IMR-90 (cell line): Measurements from ENCODE around the gene DENND1A. TPM values are rescaled to one million over a fixed set of nuclear protein-coding genes. Genes with fewer than 3 reads are reported as not detected.

Experiments
- ATAC-seq: fragments of 200-7000 bp; cut with Tn5 transposase; 2 replicates; pipeline ENCODE4 v1.9.1; 2020; ENCODE audit warnings: low read depth, mild to moderate bottlenecking, moderate library complexity
- BruUV-seq: library from RNA; stranded (reverse); fragments of 400-500 nt; replicated peaks from 2 replicates; lab custom pipeline; 2021; lab: Mats Ljungman, UMichigan
- CTCF ChIA-PET: fragments of 300-600 bp; formaldehyde crosslinking; extraction: SDS; loops from one replicate; lab custom pipeline; 2021; ENCODE audit warnings: antibody characterized with exemption; lab: Yijun Ruan, JAX
- POLR2A ChIA-PET: fragments of 300-600 bp; sonication (Branson Sonifier 250); formaldehyde crosslinking; loops from one replicate; lab custom pipeline; 2022; ENCODE audit warnings: antibody characterized with exemption; ENCODE audit not compliant: unreplicated experiment; lab: Charles Lee
- DNase-seq: peaks from one replicate; pipeline ENCODE4 v3.0.0; 2013
- H2AFZ ChIP-seq: replicated peaks from 2 replicates; pipeline ENCODE3; 2013; ENCODE audit warnings: low read length, mild to moderate bottlenecking; ENCODE audit not compliant: poor library complexity
- H2AK5ac ChIP-seq: 2 replicates; pipeline ENCODE4 v1.6.1; 2013; ENCODE audit warnings: low read depth, low read length, inconsistent platforms
- H2AK9ac ChIP-seq: replicated peaks from 2 replicates; pipeline ENCODE3; 2013; ENCODE audit warnings: mild to moderate bottlenecking, low read depth, low read length, moderate library complexity; ENCODE audit not compliant: poor library complexity
- H2BK120ac ChIP-seq: 2 replicates; pipeline ENCODE4 v1.6.1; 2013; ENCODE audit warnings: low read depth, low read length, inconsistent platforms
- H2BK15ac ChIP-seq: 3 replicates; pipeline ENCODE4 v1.6.1; 2013; ENCODE audit warnings: low read depth, low read length, inconsistent platforms
- H2BK20ac ChIP-seq: 2 replicates; pipeline ENCODE4 v1.6.1; 2013; ENCODE audit warnings: low read depth, mild to moderate bottlenecking, inconsistent platforms, low read length, moderate library complexity
- H2BK5ac ChIP-seq: 2 replicates; pipeline ENCODE4 v1.6.1; 2013; ENCODE audit warnings: mild to moderate bottlenecking, low read depth, low read length, inconsistent platforms; ENCODE audit not compliant: poor library complexity, severe bottlenecking
- H3K14ac ChIP-seq: replicated peaks from 2 replicates; pipeline ENCODE4 v1.6.1; 2013; ENCODE audit warnings: low read depth, low read length, inconsistent platforms
- H3K18ac ChIP-seq: 2 replicates; pipeline ENCODE4 v1.6.1; 2013; ENCODE audit warnings: low read depth, low read length, control low read depth
- H3K23ac ChIP-seq: 2 replicates; pipeline ENCODE4 v1.6.1; 2013; ENCODE audit warnings: low read depth, low read length, inconsistent platforms
- H3K27ac ChIP-seq: 2 replicates; pipeline ENCODE4 v1.5.1; 2013; ENCODE audit warnings: mild to moderate bottlenecking, control low read depth, low read length; ENCODE audit not compliant: insufficient read depth
- H3K27me3 ChIP-seq: 2 replicates; pipeline ENCODE4 v1.6.1; 2013; ENCODE audit warnings: low read length; ENCODE audit not compliant: control insufficient read depth, insufficient read depth
- H3K36me3 ChIP-seq: 2 replicates; pipeline ENCODE4 v1.6.1; 2013; ENCODE audit warnings: low read length, mixed read lengths; ENCODE audit not compliant: control insufficient read depth, insufficient read depth
- H3K4ac ChIP-seq: 2 replicates; pipeline ENCODE4 v1.6.1; 2013; ENCODE audit warnings: low read depth, low read length, inconsistent platforms
- H3K4me1 ChIP-seq: 2 replicates; pipeline ENCODE4 v1.6.1; 2013; ENCODE audit warnings: low read length, mixed read lengths; ENCODE audit not compliant: control insufficient read depth, insufficient read depth
- H3K4me2 ChIP-seq: 2 replicates; pipeline ENCODE4 v1.6.1; 2013; ENCODE audit warnings: low read depth, mild to moderate bottlenecking, control low read depth, low read length, moderate library complexity
- H3K4me3 ChIP-seq: 2 replicates; pipeline ENCODE4 v1.5.1; 2013; ENCODE audit warnings: low read depth, mild to moderate bottlenecking, control low read depth, low read length, moderate library complexity; ENCODE audit not compliant: insufficient read depth
- H3K56ac ChIP-seq: 2 replicates; pipeline ENCODE4 v1.6.1; 2013; ENCODE audit warnings: low read length, inconsistent platforms; ENCODE audit not compliant: insufficient read depth; ENCODE audit errors: extremely low read depth
- H3K79me1 ChIP-seq, 2 experiments: 2 replicates each; pipeline ENCODE4 v1.6.1; 2013; ENCODE audit warnings: low read length in 2 of 2, inconsistent platforms in 1 of 2, low read depth in 1 of 2
- H3K9ac ChIP-seq: 2 replicates; pipeline ENCODE4 v1.6.1; 2013; ENCODE audit warnings: low read depth, low read length, control low read depth
- H3K9me1 ChIP-seq: 2 replicates; pipeline ENCODE4 v1.6.1; 2013; ENCODE audit warnings: low read length, inconsistent platforms; ENCODE audit not compliant: insufficient read depth
- H3K9me3 ChIP-seq: 2 replicates; pipeline ENCODE4 v1.6.1; 2013; ENCODE audit warnings: low read length; ENCODE audit not compliant: control insufficient read depth, insufficient read depth
- H4K20me1 ChIP-seq: 2 replicates; pipeline ENCODE4 v1.6.1; 2013; ENCODE audit warnings: low read length, inconsistent platforms; ENCODE audit not compliant: insufficient read depth
- H4K5ac ChIP-seq: 2 replicates; pipeline ENCODE4 v1.6.1; 2013; ENCODE audit warnings: mild to moderate bottlenecking, low read depth, low read length, control low read depth
- H4K8ac ChIP-seq, 2 experiments: 2 replicates each; pipeline ENCODE4 v1.6.1; 2013; ENCODE audit warnings: low read depth in 2 of 2, low read length in 2 of 2, control low read depth in 1 of 2, inconsistent platforms in 1 of 2
- H4K91ac ChIP-seq: 2 replicates; pipeline ENCODE4 v1.6.1; 2013; ENCODE audit warnings: low read depth, low read length, inconsistent platforms; ENCODE audit not compliant: insufficient read depth
- BHLHE40 ChIP-seq: fragments of 150-350 bp; IDR thresholded peaks from 2 replicates; pipeline ENCODE4 v1.6.1; 2016; ENCODE audit warnings: mild to moderate bottlenecking, low read depth, low read length
- CEBPB ChIP-seq: IDR thresholded peaks from 2 replicates; pipeline ENCODE4 v1.6.1; 2012; ENCODE audit warnings: low read depth, low read length, improper control_type of control experiment
- CHD1 ChIP-seq: IDR thresholded peaks from 2 replicates; pipeline ENCODE4 v1.6.1; 2012; ENCODE audit warnings: low read depth, low read length, improper control_type of control experiment
- FOS ChIP-seq: fragments of 150-350 bp; IDR thresholded peaks from 2 replicates; pipeline ENCODE4 v1.6.1; 2016; ENCODE audit warnings: low read depth, low read length
- MAFK ChIP-seq: IDR thresholded peaks from 2 replicates; pipeline ENCODE4 v1.6.1; 2012; ENCODE audit warnings: low read depth, low read length, improper control_type of control experiment
- MAZ ChIP-seq: IDR thresholded peaks from 2 replicates; pipeline ENCODE4 v1.6.1; 2012; ENCODE audit warnings: low read depth, mild to moderate bottlenecking, low read length, improper control_type of control experiment, moderate library complexity, borderline replicate concordance
- MXI1 ChIP-seq: IDR thresholded peaks from 2 replicates; pipeline ENCODE4 v1.6.1; 2012; ENCODE audit warnings: low read depth, mild to moderate bottlenecking, low read length, moderate library complexity, borderline replicate concordance
- NFE2L2 ChIP-seq: fragments of 150-350 bp; IDR thresholded peaks from 2 replicates; pipeline ENCODE4 v1.6.1; 2016; ENCODE audit warnings: low read depth, mild to moderate bottlenecking, low read length
- POLR2A ChIP-seq: IDR thresholded peaks from 2 replicates; pipeline ENCODE4 v1.6.1; 2012; ENCODE audit warnings: mild to moderate bottlenecking, low read depth, low read length
- RAD21 ChIP-seq: IDR thresholded peaks from 2 replicates; pipeline ENCODE4 v1.6.1; 2012; ENCODE audit warnings: low read length, improper control_type of control experiment
- RCOR1 ChIP-seq: IDR thresholded peaks from 2 replicates; pipeline ENCODE4 v1.6.1; 2012; ENCODE audit warnings: mild to moderate bottlenecking, low read length, improper control_type of control experiment; ENCODE audit not compliant: insufficient replicate concordance
- RFX5 ChIP-seq: IDR thresholded peaks from 2 replicates; pipeline ENCODE4 v1.8.0; 2012; ENCODE audit warnings: low read depth, mild to moderate bottlenecking, low read length, moderate library complexity
- SMC3 ChIP-seq: fragments of 150-350 bp; IDR thresholded peaks from 2 replicates; pipeline ENCODE4 v1.6.1; 2016; ENCODE audit warnings: low read depth, mild to moderate bottlenecking, antibody characterized with exemption, low read length, moderate library complexity
- USF2 ChIP-seq: fragments of 150-350 bp; IDR thresholded peaks from 2 replicates; pipeline ENCODE4 v1.6.1; 2017; ENCODE audit warnings: mild to moderate bottlenecking, antibody characterized with exemption, low read length, low read depth
- WGBS, 2 experiments: methylation state at CpG; one replicate each; pipeline versions ENCODE4 v1.1.5 to v1.1.7; 2013; ENCODE audit warnings: missing lambda C conversion rate in 2 of 2; ENCODE audit not compliant: insufficient read length in 1 of 2; ENCODE audit errors: extremely low coverage in 2 of 2; 5-methylcytosine and 5-hydroxymethylcytosine counted together
- dilution Hi-C: fragments of 300-500 bp; cut with HindIII; formaldehyde crosslinking; loops from one replicate; pipeline ENCODE4 v1.14.3; 2018; ENCODE audit warnings: low sequenced_read_pairs; ENCODE audit not compliant: unreplicated experiment
- in situ Hi-C: fragments of 300-500 bp; cut with MboI; formaldehyde crosslinking; loops from 3 replicates; pipeline ENCODE4 v1.14.3; 2019; ENCODE audit warnings: low sequenced_read_pairs, inconsistent platforms, mixed read lengths
- intact Hi-C: fragments of 100-400 bp; cut with micrococcal nuclease; formaldehyde crosslinking; loops from 2 replicates; pipeline ENCODE4 v1.10.0; 2022
- polyA plus RNA-seq, 3 experiments: library from polyadenylated mRNA; depleted of rRNA; stranded (reverse); fragments of >200 nt; gene quantifications; 2 replicates each; pipeline ENCODE4 v1.2.3, GENCODE V29; 2012; ENCODE audit warnings: low replicate concordance in 1 of 3
- total RNA-seq: library from RNA; depleted of rRNA; stranded (reverse); fragments of >200 nt; gene quantifications from 2 replicates; pipeline ENCODE4 v1.2.3, GENCODE V29; 2012
- TF ChIP-seq, protein P1 (sequence below): fragments of 150-350 bp; IDR thresholded peaks from 2 replicates; pipeline ENCODE4 v1.6.1; 2016; ENCODE audit warnings: low read depth, mild to moderate bottlenecking, low read length, moderate library complexity, borderline replicate concordance
- TF ChIP-seq, protein P2 (sequence below): conservative IDR thresholded peaks from 2 replicates; pipeline ENCODE4 v1.5.1; 2012; ENCODE audit warnings: mild to moderate bottlenecking, low read depth, low read length, improper control_type of control experiment

The DENND1A gene
- total and polyA plus RNA-seq, 2 of the 4 experiments (the other 2 are of a cell fraction) = 21.4 to 27.6 TPM

DNA sequence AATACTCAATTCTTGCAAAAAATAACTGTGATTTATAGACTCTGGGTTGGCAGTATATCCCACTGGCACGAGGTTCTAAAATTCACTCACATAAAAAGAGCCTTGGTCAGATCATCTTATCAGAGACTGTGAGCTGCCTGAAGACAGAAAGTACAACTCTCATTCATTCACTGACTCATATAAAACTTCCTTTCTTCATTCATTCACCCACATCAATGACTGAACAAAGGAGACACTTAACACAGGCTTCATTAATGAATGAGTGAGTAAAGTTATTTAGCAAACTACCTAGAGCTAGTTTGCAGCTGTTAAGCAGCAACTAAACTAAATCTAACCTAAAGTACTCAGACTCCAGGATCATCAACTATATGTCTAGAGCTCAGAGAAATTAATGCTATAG is 214.7 kb downstream of the DENND1A start:
- no peaks in the 10 kb centered on the region for H3K36me3 ChIP-seq
- H3K27me3 ChIP-seq = no peaks in the 10 kb centered on the region
- no peak overlapping the region for H3K27ac ChIP-seq
- POLR2A ChIA-PET = no interaction called here
- no peak overlapping the region for H2AFZ ChIP-seq
- no peak overlapping the region for H3K14ac ChIP-seq
- no peaks in the 10 kb centered on the region for H4K20me1 ChIP-seq
- no peak for DNase-seq
- TF ChIP-seq USF2 (no peak), POLR2A (no peak), MXI1 (no peak), MAFK (no peak), MAZ (no peak), RAD21 (no peak), FOS (no peak), SMC3 (no peak), CHD1 (no peak), NFE2L2 (no peak), RFX5 (no peak), RCOR1 (no peak), BHLHE40 (no peak), CEBPB (no peak)
- TF ChIP-seq, protein P1, sequence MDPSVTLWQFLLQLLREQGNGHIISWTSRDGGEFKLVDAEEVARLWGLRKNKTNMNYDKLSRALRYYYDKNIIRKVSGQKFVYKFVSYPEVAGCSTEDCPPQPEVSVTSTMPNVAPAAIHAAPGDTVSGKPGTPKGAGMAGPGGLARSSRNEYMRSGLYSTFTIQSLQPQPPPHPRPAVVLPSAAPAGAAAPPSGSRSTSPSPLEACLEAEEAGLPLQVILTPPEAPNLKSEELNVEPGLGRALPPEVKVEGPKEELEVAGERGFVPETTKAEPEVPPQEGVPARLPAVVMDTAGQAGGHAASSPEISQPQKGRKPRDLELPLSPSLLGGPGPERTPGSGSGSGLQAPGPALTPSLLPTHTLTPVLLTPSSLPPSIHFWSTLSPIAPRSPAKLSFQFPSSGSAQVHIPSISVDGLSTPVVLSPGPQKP = no peak
- TF ChIP-seq, protein P2, sequence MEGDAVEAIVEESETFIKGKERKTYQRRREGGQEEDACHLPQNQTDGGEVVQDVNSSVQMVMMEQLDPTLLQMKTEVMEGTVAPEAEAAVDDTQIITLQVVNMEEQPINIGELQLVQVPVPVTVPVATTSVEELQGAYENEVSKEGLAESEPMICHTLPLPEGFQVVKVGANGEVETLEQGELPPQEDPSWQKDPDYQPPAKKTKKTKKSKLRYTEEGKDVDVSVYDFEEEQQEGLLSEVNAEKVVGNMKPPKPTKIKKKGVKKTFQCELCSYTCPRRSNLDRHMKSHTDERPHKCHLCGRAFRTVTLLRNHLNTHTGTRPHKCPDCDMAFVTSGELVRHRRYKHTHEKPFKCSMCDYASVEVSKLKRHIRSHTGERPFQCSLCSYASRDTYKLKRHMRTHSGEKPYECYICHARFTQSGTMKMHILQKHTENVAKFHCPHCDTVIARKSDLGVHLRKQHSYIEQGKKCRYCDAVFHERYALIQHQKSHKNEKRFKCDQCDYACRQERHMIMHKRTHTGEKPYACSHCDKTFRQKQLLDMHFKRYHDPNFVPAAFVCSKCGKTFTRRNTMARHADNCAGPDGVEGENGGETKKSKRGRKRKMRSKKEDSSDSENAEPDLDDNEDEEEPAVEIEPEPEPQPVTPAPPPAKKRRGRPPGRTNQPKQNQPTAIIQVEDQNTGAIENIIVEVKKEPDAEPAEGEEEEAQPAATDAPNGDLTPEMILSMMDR = no peak
- ATAC-seq = no peak
- no peaks in the 10 kb centered on the region for H3K79me1 ChIP-seq
- no peak overlapping the region for H3K23ac ChIP-seq
- no peak overlapping the region for H4K5ac ChIP-seq
- no peak overlapping the region for H2AK5ac ChIP-seq
- dilution Hi-C loops = no loop called here
- no peak overlapping the region for H4K91ac ChIP-seq
- CTCF ChIA-PET = no interaction called here
- H3K56ac ChIP-seq = no peak overlapping the region
- no peak overlapping the region for H3K4me2 ChIP-seq
- H3K4me3 ChIP-seq = no peak overlapping the region
- no peak overlapping the region for H2BK15ac ChIP-seq
- H3K4me1 ChIP-seq = no peaks in the 10 kb centered on the region
- in situ Hi-C loops = no loop called here
- no peak overlapping the region for H2AK9ac ChIP-seq
- no TSS peak for BruUV-seq
- H4K8ac ChIP-seq = no peak overlapping the region
- H2BK20ac ChIP-seq = no peak overlapping the region
- no peaks in the 10 kb centered on the region for H3K9me3 ChIP-seq
- H3K9me1 ChIP-seq = no peaks in the 10 kb centered on the region
- H3K4ac ChIP-seq = no peak overlapping the region
- no peak overlapping the region for H2BK5ac ChIP-seq
- no CpG with 5 or more reads among the region's 1 CpG for WGBS, 2 experiments
- no peak overlapping the region for H2BK120ac ChIP-seq
- intact Hi-C loops = no loop called here
- H3K18ac ChIP-seq = no peak overlapping the region
- H3K9ac ChIP-seq = no peak overlapping the region
